Measurements from ENCODE around the gene KRT40.

GRCh38 chr17:40956401-40957254 is 27.5 kb downstream of the KRT40 start:
- no peak for TF ChIP-seq SP1 (IDR thresholded peaks at IDR 0.05)
- TF ChIP-seq TARDBP (IDR thresholded peaks at IDR 0.05) = no peak
- no peak for TF ChIP-seq ARNT (IDR thresholded peaks at IDR 0.05)
- TF ChIP-seq BHLHE40 (IDR thresholded peaks at IDR 0.05; ENCODE audit: borderline replicate concordance) = no peak
- TF ChIP-seq HDGF (IDR thresholded peaks at IDR 0.05; ENCODE audit: borderline replicate concordance) = no peak
- TF ChIP-seq FOXM1 (IDR thresholded peaks at IDR 0.05; ENCODE audit: borderline replicate concordance) = no peak
- no peak for TF ChIP-seq PKNOX1 (IDR thresholded peaks at IDR 0.05)
- no peak for TF ChIP-seq SUZ12 (IDR thresholded peaks at IDR 0.05)
- no peak for TF ChIP-seq FOXA1 (IDR thresholded peaks at IDR 0.05)
- no peak for TF ChIP-seq L3MBTL2 (conservative IDR thresholded peaks at IDR 0.05)
- TF ChIP-seq FOXK2 (IDR thresholded peaks at IDR 0.05) = no peak
- TF ChIP-seq NFRKB (IDR thresholded peaks at IDR 0.05) = no peak

Measured in HEK293T (cell line).